Activated CD4-positive, alpha-beta T cell treated with anti-CD3 and anti-CD28 coated beads, Interleukin-2, amount 50 U/mL, for 4 hours (primary cell): ENCODE measurements around the gene ING3.

Experiments used
- DNase-seq, 2 experiments: peaks; one replicate each; pipeline ENCODE4 v3.0.0-alpha.2; 2020

Gene ING3, protein sequence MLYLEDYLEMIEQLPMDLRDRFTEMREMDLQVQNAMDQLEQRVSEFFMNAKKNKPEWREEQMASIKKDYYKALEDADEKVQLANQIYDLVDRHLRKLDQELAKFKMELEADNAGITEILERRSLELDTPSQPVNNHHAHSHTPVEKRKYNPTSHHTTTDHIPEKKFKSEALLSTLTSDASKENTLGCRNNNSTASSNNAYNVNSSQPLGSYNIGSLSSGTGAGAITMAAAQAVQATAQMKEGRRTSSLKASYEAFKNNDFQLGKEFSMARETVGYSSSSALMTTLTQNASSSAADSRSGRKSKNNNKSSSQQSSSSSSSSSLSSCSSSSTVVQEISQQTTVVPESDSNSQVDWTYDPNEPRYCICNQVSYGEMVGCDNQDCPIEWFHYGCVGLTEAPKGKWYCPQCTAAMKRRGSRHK

DNA sequence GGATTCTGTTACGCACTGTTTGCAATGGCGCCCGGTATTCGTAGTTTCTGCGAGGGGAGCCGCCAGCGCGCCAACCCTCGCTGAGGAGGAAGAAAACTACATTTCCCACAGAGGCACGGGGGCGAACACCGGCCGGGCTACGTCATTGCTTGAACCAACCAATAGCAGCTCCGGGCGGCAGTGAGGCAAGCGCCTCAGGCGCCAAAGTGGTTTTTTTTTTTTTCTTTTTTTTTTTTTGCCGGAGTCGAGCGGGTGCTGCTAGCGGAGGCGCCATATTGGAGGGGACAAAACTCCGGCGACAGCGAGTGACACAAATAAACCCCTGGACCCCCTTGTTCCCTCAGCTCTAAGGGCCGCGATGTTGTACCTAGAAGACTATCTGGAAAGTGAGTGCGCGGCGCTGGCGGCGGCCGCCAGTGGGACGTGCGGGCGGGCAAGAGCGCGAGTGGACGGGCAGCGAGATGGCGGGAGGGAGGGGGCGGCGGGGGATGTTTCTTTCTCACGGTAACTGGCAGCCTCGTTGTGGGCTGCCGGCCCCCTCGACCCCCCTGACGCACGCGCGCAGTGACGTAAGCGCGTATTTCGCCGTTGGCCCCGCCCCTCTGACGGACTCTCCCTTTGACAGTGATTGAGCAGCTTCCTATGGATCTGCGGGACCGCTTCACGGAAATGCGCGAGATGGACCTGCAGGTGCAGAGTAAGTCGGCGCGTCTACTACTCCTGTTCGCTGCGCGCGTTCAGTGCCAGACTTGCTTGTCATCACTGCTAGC lies at the start of gene ING3:
ING3 (plus strand) TSS at position 239 of the 770 bp plus-strand sequence; CDS start at position 359, 120 bp downstream.
- DNase-seq: peak; percentile 96 to 97

DNA sequence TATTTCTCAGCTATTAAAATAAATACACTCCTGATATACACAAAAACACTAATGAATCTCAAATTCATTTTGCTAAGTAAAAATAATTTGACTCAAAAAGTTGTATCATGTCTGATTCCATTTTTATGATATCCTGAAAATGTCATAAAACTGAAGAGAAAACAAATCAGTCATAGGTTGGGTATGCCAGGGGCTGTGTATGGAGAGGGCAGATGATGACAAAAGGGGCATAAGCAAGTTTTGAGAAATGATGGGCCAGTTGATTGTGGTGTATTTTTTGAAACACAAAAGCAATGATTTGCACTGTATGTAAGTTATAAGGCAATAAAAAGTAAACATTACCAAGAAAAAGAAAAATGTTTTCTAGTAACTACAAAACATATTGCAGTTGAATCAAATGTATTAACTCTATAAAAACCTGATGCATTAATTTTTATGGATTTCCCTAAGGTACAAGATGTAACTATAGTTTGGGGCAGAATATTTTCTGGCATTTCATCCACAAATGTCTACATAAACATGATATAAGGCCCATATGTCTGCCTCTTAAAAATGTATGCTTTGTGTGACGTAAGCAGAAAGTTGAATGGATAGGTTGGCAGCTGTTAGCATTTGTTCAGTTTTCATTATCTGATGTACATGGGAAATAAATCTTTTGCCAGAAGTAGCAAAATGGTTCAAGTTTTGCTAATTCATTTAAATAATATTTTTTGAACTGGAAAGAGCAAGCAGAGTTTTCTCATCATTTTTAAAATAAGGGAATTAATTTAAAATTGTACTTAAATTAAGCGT lies 35.1 kb upstream of the ING3 start:
- no peak for DNase-seq

DNA sequence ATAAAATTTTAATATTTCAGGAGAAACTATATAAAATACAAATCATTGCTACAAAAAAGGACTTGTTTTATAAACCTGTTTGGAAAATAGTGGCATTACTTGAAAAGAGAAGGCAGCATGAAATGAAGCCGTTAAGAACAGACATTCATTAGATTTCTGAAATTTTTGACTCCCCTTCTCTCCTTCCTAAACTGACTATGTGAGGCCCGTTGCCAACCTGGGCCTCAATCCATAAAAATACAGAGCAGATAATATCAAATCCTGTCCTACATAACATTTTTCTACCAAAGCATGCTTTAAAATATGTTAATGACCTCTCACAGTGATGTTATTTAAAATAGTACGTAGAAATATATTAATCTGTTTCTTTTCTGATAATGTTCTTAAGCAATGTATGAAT lies 34.5 kb upstream of the ING3 start:
- DNase-seq: no peak

DNA sequence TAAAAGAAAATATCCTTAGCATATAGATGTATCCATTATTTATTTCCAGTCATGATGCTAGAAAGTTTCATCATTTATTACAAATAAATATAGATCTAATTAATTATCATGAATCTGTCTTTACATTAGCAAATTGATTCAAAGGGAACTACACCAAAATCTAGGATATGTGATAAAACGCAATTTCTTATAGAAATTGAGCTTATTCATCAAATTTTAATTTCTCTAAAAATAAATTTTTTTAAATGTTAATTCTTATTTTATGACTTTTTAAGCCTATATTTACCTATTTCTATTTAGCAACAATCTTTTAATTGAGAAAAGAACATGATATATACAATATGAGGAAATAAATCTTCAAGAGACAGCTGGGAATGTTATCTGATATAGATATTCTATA lies 34.0 kb upstream of the ING3 start:
- DNase-seq: no peak

DNA sequence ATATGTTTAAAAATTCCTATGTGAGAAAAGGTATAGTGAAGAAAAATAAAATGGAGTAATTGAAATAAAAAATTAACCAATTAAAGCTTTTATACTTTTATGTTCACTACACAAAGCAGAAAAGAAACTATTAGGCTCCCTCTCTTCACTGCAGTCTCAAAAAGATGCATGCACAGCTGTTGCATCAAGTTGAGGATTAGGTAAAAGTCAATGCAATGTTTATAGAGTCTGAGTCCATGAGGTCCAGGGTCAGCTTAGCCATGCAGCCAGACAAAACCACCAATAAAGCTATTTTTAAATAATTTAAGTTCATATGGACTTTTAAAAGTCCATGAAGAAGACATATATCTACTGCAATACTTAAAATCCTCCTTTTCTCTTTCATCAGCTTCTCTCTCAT lies 31.1 kb upstream of the ING3 start:
- no peak for DNase-seq

DNA sequence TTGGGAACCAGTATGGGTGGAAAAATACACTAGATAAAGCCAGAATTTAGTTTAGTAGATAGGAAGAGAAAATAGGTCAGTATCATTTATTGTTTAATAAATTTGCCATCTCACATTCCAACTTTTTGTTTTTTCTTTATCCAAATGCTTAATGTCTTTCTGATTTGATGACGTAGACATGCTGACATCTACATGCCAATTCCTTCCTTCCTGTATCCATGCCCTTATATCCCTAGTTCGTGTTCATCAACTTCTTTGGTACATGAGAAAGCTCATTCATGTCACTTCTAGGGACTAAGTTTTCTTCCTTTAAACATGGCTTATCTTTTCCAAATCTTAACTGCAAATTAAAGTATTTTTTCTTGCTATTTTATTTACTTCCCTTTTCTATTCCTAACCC lies 30.5 kb upstream of the ING3 start:
- no peak for DNase-seq

GRCh38 chr7:120920591-120921274 lies 29.8 kb upstream of the ING3 start:
- no peak for DNase-seq

DNA sequence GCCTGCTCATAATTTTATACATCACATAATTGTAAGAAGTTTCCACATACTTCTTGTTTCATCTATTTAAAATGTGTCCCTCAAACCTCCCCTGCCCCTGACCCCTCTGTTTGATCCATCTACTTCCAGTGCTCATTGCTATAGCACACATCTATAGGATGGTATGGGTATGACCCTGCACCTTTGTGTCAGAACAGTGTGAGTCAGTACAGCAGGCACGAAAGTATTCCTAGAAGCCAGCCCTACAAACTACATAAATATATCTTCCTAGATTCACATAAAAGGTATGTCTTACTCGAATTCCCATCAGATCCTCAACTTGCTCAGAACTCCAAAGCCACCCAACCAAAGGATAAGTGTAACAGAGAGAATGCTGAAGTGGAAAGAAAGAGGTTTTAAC lies 25.7 kb upstream of the ING3 start:
- DNase-seq: no peak

- no peak for DNase-seq
Measured at GRCh38 chr7:120925392-120925791, 25.2 kb upstream of the ING3 start.

- no peak for DNase-seq
Measured at GRCh38 chr7:120926943-120927346, 23.6 kb upstream of the ING3 start.

DNA sequence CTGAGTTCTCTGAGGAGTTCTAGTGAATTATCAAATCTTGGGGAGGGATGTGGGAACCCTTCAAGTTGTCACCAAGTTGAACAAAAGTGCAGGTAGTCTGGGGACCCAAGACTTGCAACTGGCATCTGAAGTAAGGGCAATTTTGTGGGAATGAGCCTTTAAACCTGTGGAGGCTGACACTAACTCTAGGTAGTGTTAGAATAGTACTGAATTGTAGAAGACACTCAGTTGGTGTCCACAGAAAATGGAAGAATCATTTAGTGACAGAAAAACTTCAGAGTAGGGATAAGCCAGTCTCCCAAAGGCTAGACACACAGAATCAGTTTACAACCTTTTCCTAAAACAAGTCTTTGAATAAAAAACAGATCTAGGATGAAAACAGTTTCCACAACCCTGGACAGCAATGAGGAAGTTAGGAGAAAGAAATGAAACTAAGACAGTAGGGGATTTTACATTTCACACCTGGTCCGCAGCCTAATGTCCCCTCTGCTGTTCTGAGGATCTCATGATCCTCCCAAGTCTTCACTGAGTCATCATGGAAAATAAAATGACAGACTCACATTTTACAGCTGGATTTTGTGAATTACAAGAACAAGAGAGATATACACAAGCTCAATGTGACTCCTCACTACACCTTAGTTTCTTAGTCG lies 23.0 kb upstream of the ING3 start:
- DNase-seq: no peak

DNA sequence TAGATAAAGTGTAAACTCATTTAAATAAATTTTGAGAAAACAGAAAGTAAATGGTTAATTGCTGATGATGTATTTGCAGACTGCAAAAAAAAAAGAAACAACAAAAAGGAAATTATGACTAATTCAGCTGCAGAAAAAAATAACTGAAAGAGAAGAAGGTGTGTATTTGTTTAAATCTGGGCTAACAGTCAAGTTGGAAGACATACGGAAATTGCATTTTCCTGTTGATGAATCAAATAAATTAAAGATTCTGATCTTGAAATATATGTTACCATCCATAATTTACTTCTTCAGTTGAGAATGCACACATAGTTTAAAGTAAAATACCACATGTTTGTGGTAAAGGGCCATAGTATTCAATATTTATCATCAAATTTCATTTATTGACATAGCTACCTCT lies 19.3 kb upstream of the ING3 start:
- no peak for DNase-seq

GRCh38 chr7:120933475-120933874 lies 17.1 kb upstream of the ING3 start:
- DNase-seq: no peak

GRCh38 chr7:120939345-120939744 lies 11.2 kb upstream of the ING3 start:
- no peak for DNase-seq

- DNase-seq: no peak
Measured at GRCh38 chr7:120941064-120941463, 9.5 kb upstream of the ING3 start.

GRCh38 chr7:120941856-120942255 lies 8.7 kb upstream of the ING3 start:
- no peak for DNase-seq

- no peak for DNase-seq
Measured at GRCh38 chr7:120942861-120943260, 7.7 kb upstream of the ING3 start.

DNA sequence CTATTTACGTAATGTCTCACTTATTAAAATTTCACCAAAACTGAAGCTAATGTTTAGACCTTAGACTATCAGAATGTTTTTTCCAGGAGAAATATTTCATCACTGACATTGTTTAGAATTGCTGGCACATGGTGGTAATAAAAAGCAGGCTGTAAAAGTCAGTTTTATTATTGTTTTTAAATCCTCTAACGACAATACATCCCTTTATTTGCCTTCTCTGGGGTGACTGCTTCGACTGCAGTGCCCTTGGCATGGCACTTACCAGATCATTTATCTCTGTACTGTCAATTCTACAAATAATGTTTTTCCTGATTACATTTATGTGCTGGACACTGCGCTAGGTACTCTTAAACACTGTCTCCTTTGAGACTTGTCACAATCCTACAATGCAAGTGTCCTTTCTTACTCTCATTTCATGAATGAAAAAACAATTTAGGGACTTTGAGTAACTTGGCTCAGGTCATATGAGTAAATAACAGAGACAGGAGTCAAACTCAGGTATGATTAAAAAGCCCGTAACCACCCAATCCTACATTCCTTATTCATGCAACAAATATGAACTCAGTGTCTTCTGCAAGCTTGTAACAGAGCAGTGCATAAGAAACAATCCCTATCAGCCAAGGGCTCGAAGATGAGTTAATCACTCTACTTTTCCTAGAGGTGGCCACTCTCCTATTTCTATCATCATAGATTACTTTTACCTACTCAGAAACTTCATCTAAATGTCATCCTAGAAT lies 5.6 kb upstream of the ING3 start:
- no peak for DNase-seq

DNA sequence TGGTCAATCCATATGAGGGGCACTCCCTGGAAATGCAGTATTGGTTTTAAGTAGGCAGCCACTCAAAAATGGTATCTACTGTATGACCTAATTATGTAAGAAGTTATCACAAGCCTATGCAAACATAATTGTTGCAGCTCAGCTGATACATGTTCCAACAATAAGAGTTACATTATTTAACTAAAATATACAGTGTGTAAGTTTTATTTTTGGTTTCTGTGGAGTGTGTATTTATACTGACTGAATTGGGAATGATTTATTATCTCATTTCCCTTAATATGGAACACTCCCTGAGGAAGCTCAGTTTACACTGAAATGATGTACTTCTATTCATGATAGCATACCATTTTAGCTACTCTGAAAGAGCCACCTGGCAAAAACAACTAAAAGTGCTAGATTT lies 2.6 kb upstream of the ING3 start:
- no peak for DNase-seq

GRCh38 chr7:120949393-120949911 lies 1.1 kb upstream of the ING3 start:
- DNase-seq: no peak

DNA sequence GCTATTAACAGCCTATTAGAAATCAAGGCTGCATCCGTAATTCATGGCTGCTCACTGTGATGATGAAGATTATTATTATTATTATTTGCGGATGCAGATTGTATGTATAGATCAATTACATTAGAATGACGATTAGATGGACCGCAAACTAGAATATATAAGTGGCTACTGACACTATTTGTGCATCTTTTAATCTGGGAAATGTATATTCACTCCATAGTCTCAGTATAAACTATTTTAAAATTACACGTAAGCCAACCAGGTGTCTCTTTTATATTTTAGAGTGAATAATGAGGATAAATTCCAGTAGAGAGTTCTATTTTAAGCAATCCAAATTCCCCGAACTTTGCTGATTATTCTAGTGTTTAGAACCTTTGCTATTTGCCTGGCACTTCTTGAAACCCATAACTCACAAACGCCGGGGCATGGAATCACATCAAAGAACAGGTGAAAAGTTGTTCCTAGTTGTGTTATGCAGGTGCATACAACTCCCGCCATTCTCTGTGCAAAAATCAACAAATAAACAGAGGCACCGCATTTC lies 509 bp upstream of the ING3 start:
- DNase-seq: no peak
